ENCODE measurements around the gene HBEGF.
A peak's percentile ranks its signal among the peaks of the same experiment; 100 is the strongest.

HBEGF gene

DNA sequence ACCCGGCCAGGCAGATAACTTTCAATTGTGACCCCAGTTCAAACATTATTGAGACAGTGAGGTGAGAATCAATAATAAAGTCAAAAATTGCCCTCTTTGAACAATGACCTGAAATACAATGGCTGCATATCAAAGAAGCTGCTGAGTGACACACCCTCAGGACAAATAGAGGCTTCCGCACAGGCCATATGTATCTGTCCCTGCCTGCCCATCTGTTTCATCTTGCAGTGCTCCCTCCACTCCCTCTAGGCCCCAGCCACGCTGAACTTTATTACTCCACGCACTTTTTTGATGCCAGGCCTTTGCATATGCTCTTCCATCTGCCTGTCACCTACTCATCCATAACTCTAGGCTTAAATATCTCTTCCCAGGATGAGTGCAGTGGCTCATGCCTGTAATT, 27.6 kb downstream of the HBEGF start:
- Histone ChIP-seq H3K4me3 (ENCODE audit: insufficient read depth in 1 of 2, low read depth in 1 of 2, low read length in 2 of 2) (no peak overlapping the region), H3K14ac (ENCODE audit: low read length in 2 of 2) (no peak overlapping the region), H2BK5ac (ENCODE audit: low read depth, low read length, poor library complexity, severe bottlenecking) (no peak overlapping the region), H3K27ac (ENCODE audit: low read length, poor library complexity, severe bottlenecking) (no peak overlapping the region), H2AFZ (ENCODE audit: low read depth, low read length) (no peak overlapping the region), H3K23ac (ENCODE audit: low read length in 2 of 2) (no peak overlapping the region), H4K91ac (ENCODE audit: low read length) (no peak overlapping the region), H2BK120ac (ENCODE audit: low read depth, low read length) (no peak overlapping the region), H3K4me2 (ENCODE audit: low read length, poor library complexity, severe bottlenecking) (no peak overlapping the region), H3K18ac (ENCODE audit: low read depth in 1 of 2, low read length in 2 of 2) (no peak overlapping the region), H3K79me1 (replicated peaks; ENCODE audit: low read length, poor library complexity, severe bottlenecking) (no peaks in the 10 kb centered on the region), H3K4ac (ENCODE audit: low read depth in 1 of 2, low read length in 2 of 2) (peak overlapping the region in 1 of 2 experiments; percentile 52), H2BK15ac (ENCODE audit: low read depth, poor library complexity, severe bottlenecking) (no peak overlapping the region), H2AK5ac (ENCODE audit: low read length, severe bottlenecking) (peak overlapping the region; percentile 76), H3K36me3 (ENCODE audit: control insufficient read depth in 1 of 2, insufficient read depth in 2 of 2, low read depth in 1 of 2, low read length in 2 of 2) (no peaks in the 10 kb centered on the region), H2BK12ac (ENCODE audit: low read length in 2 of 2) (no peak overlapping the region), H3K9ac (ENCODE audit: low read length) (no peak overlapping the region), H4K8ac (ENCODE audit: low read length) (no peak overlapping the region), H3K9me3 (ENCODE audit: control insufficient read depth, low read length) (no peaks in the 10 kb centered on the region), H3K4me1 (ENCODE audit: control insufficient read depth, insufficient read depth, low read depth, low read length) (peaks cover 16% of the 10 kb centered on the region), H3K27me3 (ENCODE audit: control insufficient read depth in 1 of 2, insufficient read depth in 1 of 2, low read length in 2 of 2) (no peaks in the 10 kb centered on the region)
- WGBS, result 98% methylated on average over 4 of the region's 4 CpGs
- DNase-seq, result no peak

DNA sequence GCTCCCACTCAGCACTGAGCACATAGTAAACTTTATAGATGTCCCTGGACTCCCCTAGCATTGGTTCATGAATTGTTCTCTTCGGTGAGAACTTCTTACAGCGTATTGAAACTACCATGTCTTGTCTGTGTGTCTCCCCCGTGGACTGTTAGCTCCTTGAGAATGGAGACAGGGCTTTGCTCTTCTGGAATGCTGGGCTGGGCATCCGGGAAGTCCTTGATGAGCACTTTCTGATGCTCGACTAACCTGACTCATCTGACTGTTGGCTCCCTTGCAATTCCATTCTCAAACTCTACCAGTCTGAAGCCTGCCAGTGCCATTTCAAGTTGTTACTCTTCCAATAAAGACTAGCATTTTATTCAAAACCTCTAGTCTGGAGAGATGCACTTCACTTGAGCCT, 28.5 kb downstream of the HBEGF start:
- no peaks in the 10 kb centered on the region for H3K36me3 ChIP-seq (ENCODE audit: control insufficient read depth in 1 of 2, insufficient read depth in 2 of 2, low read depth in 1 of 2, low read length in 2 of 2)
- H3K27ac ChIP-seq (ENCODE audit: low read length, poor library complexity, severe bottlenecking), result no peak overlapping the region
- H3K27me3 ChIP-seq (ENCODE audit: control insufficient read depth in 1 of 2, insufficient read depth in 1 of 2, low read length in 2 of 2), result no peaks in the 10 kb centered on the region
- no peak overlapping the region for H2BK12ac ChIP-seq (ENCODE audit: low read length in 2 of 2)
- H3K18ac ChIP-seq (ENCODE audit: low read depth in 1 of 2, low read length in 2 of 2), result no peak overlapping the region
- H3K4me1 ChIP-seq (ENCODE audit: control insufficient read depth, insufficient read depth, low read depth, low read length), result peaks cover 11% of the 10 kb centered on the region
- no peak overlapping the region for H3K9ac ChIP-seq (ENCODE audit: low read length)
- no peak overlapping the region for H2BK5ac ChIP-seq (ENCODE audit: low read depth, low read length, poor library complexity, severe bottlenecking)
- H2AFZ ChIP-seq (ENCODE audit: low read depth, low read length), result no peak overlapping the region
- no peak overlapping the region for H2BK120ac ChIP-seq (ENCODE audit: low read depth, low read length)
- peak; percentile 40 for DNase-seq
- no peak overlapping the region for H3K4ac ChIP-seq (ENCODE audit: low read depth in 1 of 2, low read length in 2 of 2)
- no peak overlapping the region for H3K4me2 ChIP-seq (ENCODE audit: low read length, poor library complexity, severe bottlenecking)
- H3K79me1 ChIP-seq (replicated peaks; ENCODE audit: low read length, poor library complexity, severe bottlenecking), result no peaks in the 10 kb centered on the region
- H3K23ac ChIP-seq (ENCODE audit: low read length in 2 of 2), result no peak overlapping the region
- no peaks in the 10 kb centered on the region for H3K9me3 ChIP-seq (ENCODE audit: control insufficient read depth, low read length)
- 59% methylated on average over 5 of the region's 5 CpGs for WGBS
- no peak overlapping the region for H3K4me3 ChIP-seq (ENCODE audit: insufficient read depth in 1 of 2, low read depth in 1 of 2, low read length in 2 of 2)
- H4K91ac ChIP-seq (ENCODE audit: low read length), result no peak overlapping the region
- H4K8ac ChIP-seq (ENCODE audit: low read length), result no peak overlapping the region
- no peak overlapping the region for H3K14ac ChIP-seq (ENCODE audit: low read length in 2 of 2)
- H2BK15ac ChIP-seq (ENCODE audit: low read depth, poor library complexity, severe bottlenecking), result no peak overlapping the region
- H2AK5ac ChIP-seq (ENCODE audit: low read length, severe bottlenecking), result no peak overlapping the region

DNA sequence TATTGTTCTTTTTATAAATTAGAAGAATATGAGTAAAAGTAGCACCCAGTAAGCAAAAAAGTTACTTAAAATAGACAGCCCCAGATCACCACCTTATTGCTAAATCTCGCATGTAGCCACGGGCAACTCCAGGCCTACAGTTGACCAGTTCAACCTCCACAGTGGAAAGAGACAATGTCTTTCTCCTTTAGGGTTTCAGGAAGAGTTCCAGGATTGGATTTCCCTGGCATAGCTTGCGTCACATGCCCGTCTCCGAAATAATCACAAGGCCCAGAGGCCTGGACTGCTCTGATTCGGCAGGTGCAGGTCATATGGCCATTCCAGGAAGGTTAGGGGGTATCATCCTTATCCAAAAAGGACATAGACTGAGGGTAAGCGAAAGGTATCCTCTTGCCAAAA, 33.6 kb downstream of the HBEGF start:
- Histone ChIP-seq H3K79me1 (replicated peaks; ENCODE audit: low read length, poor library complexity, severe bottlenecking) (no peaks in the 10 kb centered on the region), H2AFZ (ENCODE audit: low read depth, low read length) (no peak overlapping the region), H3K18ac (ENCODE audit: low read depth in 1 of 2, low read length in 2 of 2) (no peak overlapping the region), H3K14ac (ENCODE audit: low read length in 2 of 2) (peak overlapping the region in 1 of 2 experiments; percentile 81), H3K27ac (ENCODE audit: low read length, poor library complexity, severe bottlenecking) (peak overlapping the region; percentile 3), H3K23ac (ENCODE audit: low read length in 2 of 2) (no peak overlapping the region), H4K8ac (ENCODE audit: low read length) (peak overlapping the region; percentile 46), H2BK120ac (ENCODE audit: low read depth, low read length) (no peak overlapping the region), H3K9me3 (ENCODE audit: control insufficient read depth, low read length) (no peaks in the 10 kb centered on the region), H2AK5ac (ENCODE audit: low read length, severe bottlenecking) (peak overlapping the region; percentile 18), H3K4me1 (ENCODE audit: control insufficient read depth, insufficient read depth, low read depth, low read length) (peaks cover 11% of the 10 kb centered on the region), H3K4me2 (ENCODE audit: low read length, poor library complexity, severe bottlenecking) (no peak overlapping the region), H2BK12ac (ENCODE audit: low read length in 2 of 2) (no peak overlapping the region), H4K91ac (ENCODE audit: low read length) (no peak overlapping the region), H2BK15ac (ENCODE audit: low read depth, poor library complexity, severe bottlenecking) (no peak overlapping the region), H3K4ac (ENCODE audit: low read depth in 1 of 2, low read length in 2 of 2) (no peak overlapping the region), H3K9ac (ENCODE audit: low read length) (peak overlapping the region; percentile 78), H3K27me3 (ENCODE audit: control insufficient read depth in 1 of 2, insufficient read depth in 1 of 2, low read length in 2 of 2) (no peaks in the 10 kb centered on the region), H3K4me3 (ENCODE audit: insufficient read depth in 1 of 2, low read depth in 1 of 2, low read length in 2 of 2) (no peak overlapping the region), H3K36me3 (ENCODE audit: control insufficient read depth in 1 of 2, insufficient read depth in 2 of 2, low read depth in 1 of 2, low read length in 2 of 2) (no peaks in the 10 kb centered on the region), H2BK5ac (ENCODE audit: low read depth, low read length, poor library complexity, severe bottlenecking) (no peak overlapping the region)
- WGBS, result 96% methylated on average over 6 of the region's 7 CpGs
- no peak for DNase-seq

DNA sequence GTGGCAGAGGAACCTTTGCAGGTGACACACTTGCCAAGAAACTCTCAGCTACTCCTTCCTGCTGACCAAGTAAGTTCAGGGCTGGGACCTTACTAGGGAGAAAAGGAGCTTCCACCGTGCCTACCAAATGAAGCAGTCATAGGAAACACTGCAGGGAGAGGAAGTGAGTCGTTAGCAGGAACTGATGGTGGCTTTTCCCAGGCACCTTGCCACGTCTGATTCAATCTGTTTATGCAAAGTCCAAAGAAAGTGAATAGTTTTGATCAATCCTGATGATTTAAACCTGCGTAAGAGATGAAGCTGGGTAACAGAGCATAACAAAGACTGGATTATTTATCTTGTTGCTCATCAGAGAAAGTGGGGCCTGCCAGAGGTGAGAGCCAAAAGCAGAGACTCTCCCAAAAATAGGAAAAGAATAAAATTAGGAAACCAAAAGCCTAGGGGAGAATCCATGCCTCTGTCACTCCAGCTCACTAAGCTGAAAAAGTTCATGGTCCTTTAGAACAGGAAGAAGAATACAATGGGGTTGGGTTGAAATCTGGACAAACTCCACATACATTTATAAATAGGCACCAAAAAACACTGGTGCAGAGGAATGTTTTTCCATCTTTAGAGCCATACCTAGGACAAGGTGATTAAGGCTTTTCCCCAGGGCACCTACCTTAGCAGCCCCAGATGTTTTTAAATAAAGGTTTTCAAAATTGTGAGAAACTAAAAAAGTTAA, 34.2 kb downstream of the HBEGF start:
- Histone ChIP-seq H3K36me3 (ENCODE audit: control insufficient read depth in 1 of 2, insufficient read depth in 2 of 2, low read depth in 1 of 2, low read length in 2 of 2) (no peaks in the 10 kb centered on the region), H3K4ac (ENCODE audit: low read depth in 1 of 2, low read length in 2 of 2) (no peak overlapping the region), H2BK15ac (ENCODE audit: low read depth, poor library complexity, severe bottlenecking) (no peak overlapping the region), H3K4me1 (ENCODE audit: control insufficient read depth, insufficient read depth, low read depth, low read length) (peaks cover 11% of the 10 kb centered on the region), H3K9me3 (ENCODE audit: control insufficient read depth, low read length) (no peaks in the 10 kb centered on the region), H3K79me1 (replicated peaks; ENCODE audit: low read length, poor library complexity, severe bottlenecking) (no peaks in the 10 kb centered on the region), H3K23ac (ENCODE audit: low read length in 2 of 2) (no peak overlapping the region), H2BK120ac (ENCODE audit: low read depth, low read length) (no peak overlapping the region), H3K18ac (ENCODE audit: low read depth in 1 of 2, low read length in 2 of 2) (peak overlapping the region in 1 of 2 experiments; percentile 52), H3K9ac (ENCODE audit: low read length) (peak overlapping the region; percentile 78), H2AK5ac (ENCODE audit: low read length, severe bottlenecking) (no peak overlapping the region), H2BK12ac (ENCODE audit: low read length in 2 of 2) (peak overlapping the region; percentile 7 to 61), H2AFZ (ENCODE audit: low read depth, low read length) (peak overlapping the region; percentile 10), H3K4me3 (ENCODE audit: insufficient read depth in 1 of 2, low read depth in 1 of 2, low read length in 2 of 2) (peak overlapping the region in 1 of 2 experiments; percentile 16), H3K27ac (ENCODE audit: low read length, poor library complexity, severe bottlenecking) (peak overlapping the region; percentile 38), H3K14ac (ENCODE audit: low read length in 2 of 2) (no peak overlapping the region), H3K27me3 (ENCODE audit: control insufficient read depth in 1 of 2, insufficient read depth in 1 of 2, low read length in 2 of 2) (no peaks in the 10 kb centered on the region), H3K4me2 (ENCODE audit: low read length, poor library complexity, severe bottlenecking) (no peak overlapping the region), H4K91ac (ENCODE audit: low read length) (no peak overlapping the region), H4K8ac (ENCODE audit: low read length) (peak overlapping the region; percentile 66), H2BK5ac (ENCODE audit: low read depth, low read length, poor library complexity, severe bottlenecking) (no peak overlapping the region)
- WGBS, result 5% methylated on average over 4 of the region's 4 CpGs
- DNase-seq, result peak; percentile 86
